Mesodermal cell (in vitro differentiated cells): Measurements from ENCODE around the gene DPF3.

Experiments
- H3K27ac ChIP-seq: 2 replicates; pipeline ENCODE4 v1.7.0; 2013; ENCODE audit warnings: mild to moderate bottlenecking, low read depth, low read length, moderate library complexity; ENCODE audit not compliant: severe bottlenecking
- H3K36me3 ChIP-seq: 2 replicates; pipeline ENCODE4 v1.7.1; 2013; ENCODE audit warnings: mild to moderate bottlenecking, low read length, moderate library complexity; ENCODE audit not compliant: control insufficient read depth, insufficient read depth
- H3K4me1 ChIP-seq: one replicate; pipeline ENCODE4 v1.7.1; 2013; ENCODE audit warnings: mild to moderate bottlenecking, low read length; ENCODE audit not compliant: insufficient read depth, control insufficient read depth, poor library complexity, severe bottlenecking
- H3K4me3 ChIP-seq: 2 replicates; pipeline ENCODE4 v1.7.0; 2013; ENCODE audit warnings: low read length, control low read depth, mild to moderate bottlenecking; ENCODE audit not compliant: insufficient read depth, poor library complexity, severe bottlenecking; ENCODE audit errors: extremely low read depth
- H3K9me3 ChIP-seq: 2 replicates; pipeline ENCODE4 v1.7.1; 2013; ENCODE audit warnings: mild to moderate bottlenecking, low read length, moderate library complexity; ENCODE audit not compliant: control insufficient read depth
- WGBS, 2 experiments: methylation state at CpG; one replicate each; pipeline ENCODE4 v1.1.5; 2013; ENCODE audit warnings: missing lambda C conversion rate in 2 of 2; ENCODE audit not compliant: insufficient coverage in 2 of 2; 5-methylcytosine and 5-hydroxymethylcytosine counted together

Gene DPF3

GRCh38 chr14:72715215-72715849, 178.6 kb downstream of the DPF3 start:
- no peaks in the 10 kb centered on the region for H3K9me3 ChIP-seq
- WGBS, 2 experiments: 92 to 93% methylated on average over 6 of the region's 7 CpGs
- no peak overlapping the region for H3K4me3 ChIP-seq
- no peaks in the 10 kb centered on the region for H3K4me1 ChIP-seq
- no peaks in the 10 kb centered on the region for H3K36me3 ChIP-seq
- no peak overlapping the region for H3K27ac ChIP-seq

GRCh38 chr14:72714871-72715214, 179.1 kb downstream of the DPF3 start:
- Histone ChIP-seq H3K27ac (no peak overlapping the region), H3K4me3 (no peak overlapping the region)

GRCh38 chr14:72714094-72714493, 179.8 kb downstream of the DPF3 start:
- Histone ChIP-seq H3K9me3 (no peaks in the 10 kb centered on the region), H3K4me3 (no peak overlapping the region), H3K36me3 (no peaks in the 10 kb centered on the region), H3K27ac (no peak overlapping the region), H3K4me1 (no peaks in the 10 kb centered on the region)
- WGBS, 2 experiments: 84 to 95% methylated on average over 10 to 14 of the region's 14 CpGs

More at GRCh38 chr14:72714871-72715214, 179.1 kb downstream of the DPF3 start:
- Histone ChIP-seq H3K4me1 (no peaks in the 10 kb centered on the region), H3K36me3 (no peaks in the 10 kb centered on the region), H3K9me3 (no peaks in the 10 kb centered on the region)
- 90 to 91% methylated on average over 8 of the region's 8 CpGs for WGBS, 2 experiments

GRCh38 chr14:72711936-72712335, 182.0 kb downstream of the DPF3 start:
- H3K4me1 ChIP-seq: peaks cover 3% of the 10 kb centered on the region
- no peaks in the 10 kb centered on the region for H3K9me3 ChIP-seq
- H3K27ac ChIP-seq: no peak overlapping the region
- no peak overlapping the region for H3K4me3 ChIP-seq
- no peaks in the 10 kb centered on the region for H3K36me3 ChIP-seq
- 87 to 90% methylated on average over 12 of the region's 12 CpGs for WGBS, 2 experiments

- peaks cover 3% of the 10 kb centered on the region for H3K4me1 ChIP-seq
- no peak overlapping the region for H3K4me3 ChIP-seq
- no peak overlapping the region for H3K27ac ChIP-seq
- no peaks in the 10 kb centered on the region for H3K9me3 ChIP-seq
- peaks cover 3% of the 10 kb centered on the region for H3K36me3 ChIP-seq
- WGBS, 2 experiments: 86 to 100% methylated on average over 3 to 5 of the region's 7 CpGs
These were observed 183.8 kb downstream of the DPF3 start for GRCh38 chr14:72709916-72710611.

- H3K27ac ChIP-seq: peak overlapping the region; percentile 16
These were observed 185.0 kb downstream of the DPF3 start for GRCh38 chr14:72708708-72709475.

GRCh38 chr14:72708222-72708621, 185.7 kb downstream of the DPF3 start:
- Histone ChIP-seq H3K27ac (peak overlapping the region; percentile 16), H3K4me1 (peaks cover 3% of the 10 kb centered on the region), H3K4me3 (no peak overlapping the region), H3K36me3 (peaks cover 3% of the 10 kb centered on the region), H3K9me3 (no peaks in the 10 kb centered on the region)
- WGBS, 2 experiments: 90 to 96% methylated on average over 12 of the region's 12 CpGs

More at GRCh38 chr14:72708708-72709475, 185.0 kb downstream of the DPF3 start:
- 77 to 83% methylated on average over 5 to 9 of the region's 13 CpGs for WGBS, 2 experiments
- H3K9me3 ChIP-seq: no peaks in the 10 kb centered on the region
- peaks cover 3% of the 10 kb centered on the region for H3K36me3 ChIP-seq
- H3K4me3 ChIP-seq: no peak overlapping the region
- H3K4me1 ChIP-seq: peaks cover 3% of the 10 kb centered on the region

- no peaks in the 10 kb centered on the region for H3K9me3 ChIP-seq
- no peak overlapping the region for H3K27ac ChIP-seq
- H3K4me1 ChIP-seq: peaks cover 3% of the 10 kb centered on the region
- H3K4me3 ChIP-seq: no peak overlapping the region
- peaks cover 3% of the 10 kb centered on the region for H3K36me3 ChIP-seq
- 92 to 100% methylated on average over 2 of the region's 2 CpGs for whole genome bisulfite sequencing, 2 experiments
These were observed 187.4 kb downstream of the DPF3 start for GRCh38 chr14:72706485-72706884.

GRCh38 chr14:72704502-72704901, 189.4 kb downstream of the DPF3 start:
- H3K27ac ChIP-seq: no peak overlapping the region
- no peaks in the 10 kb centered on the region for H3K9me3 ChIP-seq
- peaks cover 5% of the 10 kb centered on the region for H3K4me1 ChIP-seq
- H3K36me3 ChIP-seq: peaks cover 3% of the 10 kb centered on the region
- H3K4me3 ChIP-seq: no peak overlapping the region
- 75 to 100% methylated on average over 1 to 3 of the region's 3 CpGs for WGBS, 2 experiments

GRCh38 chr14:72701605-72702004, 192.3 kb downstream of the DPF3 start:
- WGBS, 2 experiments: 60 to 67% methylated on average over 4 to 6 of the region's 7 CpGs
- H3K27ac ChIP-seq: no peak overlapping the region
- H3K36me3 ChIP-seq: peaks cover 3% of the 10 kb centered on the region
- H3K9me3 ChIP-seq: no peaks in the 10 kb centered on the region
- H3K4me1 ChIP-seq: peaks cover 9% of the 10 kb centered on the region
- H3K4me3 ChIP-seq: no peak overlapping the region
